CD4-positive, alpha-beta T cell treated with Interleukin-6 for 4 hours (primary cell): ENCODE measurements around the gene CSTF2T.
A peak's percentile ranks its signal among the peaks of the same experiment; 100 is the strongest.

ENCODE experiments used
- DNase-seq: peaks from one replicate; pipeline ENCODE4 v3.0.0-alpha.2; 2020; ENCODE audit warnings: mixed read lengths

Gene CSTF2T, protein sequence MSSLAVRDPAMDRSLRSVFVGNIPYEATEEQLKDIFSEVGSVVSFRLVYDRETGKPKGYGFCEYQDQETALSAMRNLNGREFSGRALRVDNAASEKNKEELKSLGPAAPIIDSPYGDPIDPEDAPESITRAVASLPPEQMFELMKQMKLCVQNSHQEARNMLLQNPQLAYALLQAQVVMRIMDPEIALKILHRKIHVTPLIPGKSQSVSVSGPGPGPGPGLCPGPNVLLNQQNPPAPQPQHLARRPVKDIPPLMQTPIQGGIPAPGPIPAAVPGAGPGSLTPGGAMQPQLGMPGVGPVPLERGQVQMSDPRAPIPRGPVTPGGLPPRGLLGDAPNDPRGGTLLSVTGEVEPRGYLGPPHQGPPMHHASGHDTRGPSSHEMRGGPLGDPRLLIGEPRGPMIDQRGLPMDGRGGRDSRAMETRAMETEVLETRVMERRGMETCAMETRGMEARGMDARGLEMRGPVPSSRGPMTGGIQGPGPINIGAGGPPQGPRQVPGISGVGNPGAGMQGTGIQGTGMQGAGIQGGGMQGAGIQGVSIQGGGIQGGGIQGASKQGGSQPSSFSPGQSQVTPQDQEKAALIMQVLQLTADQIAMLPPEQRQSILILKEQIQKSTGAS

DNA sequence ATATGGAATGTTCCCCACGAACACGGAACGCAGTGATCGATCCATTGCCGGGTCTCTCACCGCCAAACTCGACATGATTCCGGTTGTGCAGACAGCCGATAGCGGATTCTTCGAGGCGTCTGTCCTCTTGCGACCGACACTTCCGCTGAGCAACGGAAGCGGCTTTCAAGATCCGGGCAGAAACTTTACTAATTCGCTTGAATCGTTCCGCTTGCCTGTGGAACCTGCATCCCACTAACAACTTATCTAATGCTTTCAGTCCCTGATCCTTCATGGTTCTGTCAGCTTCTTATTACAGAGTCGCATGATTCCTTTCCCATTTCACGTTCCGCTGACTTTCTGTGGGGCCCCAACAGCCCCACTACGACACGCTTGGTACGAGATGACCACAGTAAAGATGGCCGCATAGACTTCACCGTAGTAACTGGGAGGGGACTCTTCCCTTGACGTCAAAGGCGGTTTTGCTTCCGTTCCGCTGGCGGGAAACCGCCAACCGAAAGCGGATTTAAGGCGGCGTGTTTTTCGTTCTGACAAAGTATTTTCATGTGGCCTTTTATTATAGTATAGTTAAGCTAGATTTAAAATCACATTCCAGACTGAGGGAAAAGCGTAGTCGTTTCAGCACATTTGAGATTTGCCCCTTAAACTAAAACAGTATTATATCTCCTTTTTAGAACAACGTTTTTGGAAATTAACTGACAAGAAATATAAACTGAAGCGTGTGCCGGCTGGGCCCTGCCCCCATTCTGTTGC lies at the start of gene CSTF2T:
CSTF2T (minus strand) TSS at position 121 of the 753 bp plus-strand sequence; CDS start at position 75, 46 bp downstream.
- peak; percentile 90 for DNase-seq

DNA sequence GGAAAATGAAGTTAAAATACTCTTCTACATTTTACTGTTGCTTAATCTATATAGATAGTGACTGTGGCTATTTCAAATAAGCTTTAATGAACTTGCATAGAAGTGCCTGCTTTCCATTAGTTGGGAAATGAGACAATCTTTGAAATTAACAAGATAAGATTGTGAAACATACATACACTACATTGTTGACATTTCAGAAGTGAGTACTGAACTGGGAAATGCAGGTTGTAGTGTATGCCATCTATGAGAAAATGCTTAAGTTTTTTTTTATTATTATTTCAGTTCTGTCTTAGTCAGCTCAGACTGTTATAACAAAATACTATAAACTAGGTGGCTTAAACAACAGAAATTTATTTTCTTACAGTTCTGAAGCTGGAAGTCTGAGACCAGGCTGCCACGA lies 49.6 kb upstream of the CSTF2T start:
- DNase-seq: no peak

DNA sequence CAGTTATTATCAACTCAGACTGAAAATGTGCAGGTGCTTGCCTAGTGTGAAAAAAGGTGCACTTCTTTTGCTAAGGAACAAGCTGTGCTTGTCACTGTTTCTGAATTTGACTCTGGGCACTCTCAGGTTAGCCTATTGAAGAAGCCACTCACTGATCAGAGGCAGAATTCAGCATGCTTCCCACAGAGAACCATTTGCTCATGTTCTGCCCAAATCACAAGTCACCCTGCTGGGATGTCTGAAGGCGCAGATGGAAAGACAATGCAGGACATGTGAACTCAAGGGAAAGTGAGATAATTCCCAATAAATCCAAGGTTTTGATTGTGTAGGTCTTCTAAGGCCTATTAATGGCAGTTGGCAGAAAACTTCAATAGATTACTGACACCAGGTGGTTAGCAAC lies 47.8 kb upstream of the CSTF2T start:
- no peak for DNase-seq

DNA sequence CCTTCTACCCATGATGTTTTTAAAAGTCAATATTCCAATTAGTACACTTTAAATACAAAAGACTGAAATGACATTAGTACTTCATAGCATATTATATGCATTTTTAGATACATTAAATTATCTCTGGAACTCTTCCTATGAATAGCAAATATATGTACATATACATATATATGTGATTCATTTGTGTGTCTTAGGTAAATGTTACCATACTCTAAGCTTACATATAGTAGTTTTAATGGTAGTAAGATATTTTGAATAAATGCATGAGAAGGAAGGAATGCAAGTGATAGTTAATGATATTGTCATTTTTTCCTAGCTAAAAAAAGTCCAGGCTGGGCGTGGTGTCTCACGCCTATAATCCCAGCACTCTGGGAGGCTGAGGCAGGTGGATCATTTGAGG lies 46.0 kb upstream of the CSTF2T start:
- no peak for DNase-seq

DNA sequence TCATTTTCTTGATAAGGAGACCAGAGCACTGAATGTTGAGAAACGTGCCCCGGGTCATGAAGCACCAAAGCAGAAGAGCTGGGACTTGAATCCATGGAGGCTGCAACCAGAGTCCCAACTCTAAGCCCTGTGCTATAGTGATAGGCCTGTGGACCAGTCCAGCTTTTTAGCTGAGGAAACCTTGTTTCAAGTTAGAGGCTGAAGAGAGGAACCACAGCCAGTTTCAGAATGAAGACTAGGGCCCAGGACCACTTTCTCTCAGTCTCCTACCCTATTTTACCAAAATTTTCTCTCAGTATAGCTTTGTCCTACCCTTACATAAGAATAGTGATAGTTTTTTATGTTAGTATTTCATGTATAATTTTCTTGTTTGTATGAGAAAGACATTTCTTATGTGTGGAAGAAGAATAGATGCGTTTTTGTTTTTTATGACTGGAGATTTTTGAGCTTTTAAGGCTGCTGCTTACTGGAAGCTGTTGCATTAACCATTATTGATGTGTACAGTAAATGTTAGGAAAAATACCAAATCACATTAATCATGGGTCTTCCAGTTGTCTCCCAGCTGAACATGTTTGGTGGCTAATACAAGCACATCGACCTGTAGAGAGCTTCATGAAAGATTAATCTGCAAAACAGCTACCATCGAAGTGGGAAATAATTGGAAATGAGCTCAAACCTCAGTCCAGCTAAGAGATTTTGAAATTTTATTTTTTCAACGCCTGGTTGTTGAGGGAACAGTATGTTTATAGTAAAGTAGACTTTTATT lies 45.0 kb upstream of the CSTF2T start:
- no peak for DNase-seq

DNA sequence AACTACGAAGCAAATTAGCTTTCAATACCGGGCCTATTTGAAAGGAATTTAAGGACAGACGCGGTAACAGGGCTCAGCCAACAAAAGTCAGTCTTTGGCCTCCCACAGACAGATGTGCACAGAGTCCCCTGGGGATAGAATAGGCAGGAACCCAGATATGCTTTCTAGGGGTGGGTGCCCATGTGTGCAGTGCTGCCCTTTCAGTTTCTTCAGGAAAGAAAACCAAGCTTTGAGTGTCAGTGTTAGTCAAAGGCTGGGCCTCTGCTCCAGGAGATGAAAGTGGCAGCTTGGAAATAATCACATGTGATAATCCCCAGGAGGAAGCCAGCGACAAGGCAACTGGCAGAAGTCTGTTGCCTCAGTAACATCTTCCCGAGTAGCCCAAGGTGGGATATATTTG lies 43.8 kb upstream of the CSTF2T start:
- DNase-seq: no peak

DNA sequence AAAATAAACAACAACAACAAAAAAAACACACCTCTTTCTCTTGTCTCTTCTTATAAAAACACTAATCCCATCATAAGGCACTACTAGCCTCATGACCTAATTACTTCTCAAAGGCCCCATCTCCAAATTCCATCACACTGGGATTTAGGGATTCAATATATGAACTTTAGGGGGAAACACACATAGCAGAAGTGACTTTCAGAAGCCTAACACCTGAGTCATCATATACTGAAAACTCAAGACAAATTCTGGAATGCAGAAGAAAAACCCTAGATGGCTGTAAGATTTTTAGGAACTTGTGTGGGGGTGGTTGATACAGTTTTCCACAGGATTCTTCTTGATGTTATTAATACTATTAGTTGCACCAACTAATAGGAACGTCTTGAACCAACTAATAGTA lies 33.7 kb upstream of the CSTF2T start:
- no peak for DNase-seq

DNA sequence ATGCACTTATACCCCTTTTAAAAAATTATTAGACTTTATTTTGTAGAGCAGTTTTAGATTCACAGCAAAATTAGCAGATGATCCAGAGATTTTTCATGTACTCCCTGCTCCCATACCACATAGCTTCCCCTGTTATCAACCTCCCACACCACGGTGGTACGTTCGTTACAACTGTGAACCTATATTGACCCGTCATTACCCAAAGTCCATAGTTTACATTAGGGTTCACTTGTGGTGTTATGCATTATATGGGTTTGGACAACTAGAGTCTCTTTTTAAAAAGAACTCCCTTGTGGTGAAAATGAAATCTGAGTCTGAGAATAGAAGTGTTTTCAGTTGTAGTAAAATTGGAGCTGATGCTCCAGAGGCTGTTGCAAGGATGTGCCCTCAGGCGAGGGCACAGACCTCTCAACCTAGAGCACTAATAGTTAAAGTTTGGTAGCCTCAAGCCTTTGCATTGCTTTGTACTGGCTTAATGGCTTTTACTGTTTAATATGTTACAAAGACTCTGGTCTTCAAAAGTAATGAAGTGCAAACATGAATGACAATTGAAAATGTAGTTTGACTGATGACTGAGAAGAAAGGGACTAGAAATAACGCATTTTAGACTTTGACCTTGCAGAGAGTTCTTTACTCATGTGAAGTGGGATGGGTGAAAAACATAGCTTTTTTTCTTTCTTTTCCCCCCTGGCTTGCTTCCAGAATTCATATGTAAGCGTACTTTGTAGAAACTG lies 30.6 kb upstream of the CSTF2T start:
- DNase-seq: no peak

DNA sequence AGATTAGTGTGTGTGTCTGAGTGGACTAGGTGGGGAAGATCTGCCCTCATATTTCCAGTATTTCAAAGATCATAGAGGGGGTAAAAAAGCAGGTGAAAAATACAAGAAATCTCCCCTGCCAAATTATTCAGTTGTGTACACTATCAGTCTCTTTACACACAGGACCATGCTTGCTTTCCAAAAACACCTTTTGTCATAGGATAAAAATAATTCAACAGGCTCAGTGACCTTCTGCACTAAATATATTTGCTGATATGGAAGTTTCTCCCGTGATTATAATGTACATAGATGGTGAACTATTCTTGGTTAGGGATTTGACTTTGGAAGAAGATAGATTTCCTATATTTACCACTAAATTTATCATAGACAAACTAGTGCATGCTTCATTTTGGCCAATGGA lies 24.6 kb upstream of the CSTF2T start:
- DNase-seq: no peak

DNA sequence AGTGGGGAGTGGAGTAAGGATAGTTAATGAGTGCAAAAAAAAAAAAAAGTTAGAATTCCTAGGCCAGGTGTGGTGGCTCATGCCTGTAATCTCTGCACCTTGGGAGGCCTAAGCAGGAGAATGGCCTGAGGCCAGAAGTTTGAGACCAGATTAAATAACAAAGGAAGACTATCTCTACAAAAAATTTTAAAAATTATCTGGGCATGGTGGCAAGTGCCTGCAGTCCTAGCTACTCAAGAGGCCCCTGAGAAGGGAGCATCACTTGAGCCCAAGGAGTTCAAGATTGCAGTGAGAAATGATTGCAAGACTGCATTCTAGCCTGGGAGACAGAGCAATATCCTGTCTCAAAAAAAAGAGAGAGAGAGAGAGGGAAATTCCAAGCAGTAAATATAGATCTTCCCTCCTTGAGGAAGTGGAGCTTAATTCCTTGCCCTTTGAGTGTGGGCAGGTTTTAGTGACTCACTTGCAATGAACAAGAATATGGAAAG lies 19.5 kb upstream of the CSTF2T start:
- DNase-seq: no peak

DNA sequence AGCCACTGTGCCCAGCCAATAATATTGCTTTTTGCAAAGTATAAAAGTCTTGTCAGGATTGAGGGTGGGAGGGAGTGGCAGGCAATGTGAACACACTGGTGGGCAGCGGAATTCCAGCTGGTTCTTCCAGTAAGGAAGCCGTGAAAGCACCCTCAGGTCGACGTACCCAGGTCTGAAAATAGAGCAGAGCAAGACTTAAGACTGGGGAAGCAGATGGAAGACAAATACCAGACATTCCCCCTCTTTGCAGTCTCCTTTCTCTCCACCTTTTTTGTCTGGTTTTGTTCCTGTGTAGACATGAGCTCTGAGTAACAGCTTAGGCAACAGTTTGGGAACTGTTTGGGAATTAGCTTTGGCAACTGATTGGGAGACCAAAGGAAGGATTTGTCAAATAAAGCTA lies 17.6 kb upstream of the CSTF2T start:
- no peak for DNase-seq

DNA sequence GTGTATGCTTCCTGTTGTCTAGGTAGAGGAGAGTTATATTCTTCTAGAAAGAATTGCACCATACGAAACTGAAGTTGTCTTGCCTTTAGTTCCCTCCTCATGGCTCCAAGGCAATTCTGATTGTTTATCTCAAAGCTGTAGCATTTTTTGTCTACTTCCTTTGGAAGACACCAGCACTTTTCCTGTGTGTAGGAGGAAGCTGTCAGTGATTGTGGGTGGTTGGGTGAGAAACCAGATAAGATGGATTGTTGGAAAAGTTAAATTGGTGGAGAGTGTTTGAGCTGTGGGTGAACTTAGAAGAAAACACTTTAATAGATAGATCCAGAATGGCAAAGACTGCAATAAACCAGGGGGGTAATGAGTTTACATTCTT lies 12.1 kb upstream of the CSTF2T start:
- DNase-seq: no peak

DNA sequence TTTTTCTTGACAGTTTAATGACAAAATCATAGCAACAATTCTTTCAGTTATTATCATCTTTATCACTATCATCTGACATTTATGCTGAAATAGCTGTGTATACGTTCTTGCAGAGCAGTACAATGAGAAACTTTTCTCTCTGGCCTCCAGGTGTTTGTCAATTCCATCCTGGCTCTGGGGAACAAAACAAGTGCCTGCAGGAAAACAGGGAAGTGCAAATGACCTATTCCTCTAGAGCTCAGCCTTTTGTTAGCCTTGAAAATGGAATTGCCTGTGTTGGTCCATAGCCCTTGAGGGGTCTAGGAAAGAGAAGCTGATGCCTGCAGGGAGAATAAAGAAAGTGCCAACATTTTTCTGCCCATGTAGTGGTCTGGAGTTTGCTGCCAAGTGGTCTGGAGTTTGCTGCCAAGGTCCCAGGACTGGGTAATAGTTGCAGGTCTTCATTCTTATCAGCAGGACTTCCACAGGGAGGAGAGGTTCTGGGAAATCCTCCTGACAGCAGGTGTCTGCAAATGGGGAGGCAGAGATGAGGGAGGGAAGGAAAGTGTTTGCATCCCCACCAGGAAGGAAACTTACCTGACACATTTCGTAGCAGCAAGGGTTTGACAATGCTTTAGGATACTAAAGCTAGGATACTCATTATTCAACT lies 10.1 kb upstream of the CSTF2T start:
- no peak for DNase-seq

DNA sequence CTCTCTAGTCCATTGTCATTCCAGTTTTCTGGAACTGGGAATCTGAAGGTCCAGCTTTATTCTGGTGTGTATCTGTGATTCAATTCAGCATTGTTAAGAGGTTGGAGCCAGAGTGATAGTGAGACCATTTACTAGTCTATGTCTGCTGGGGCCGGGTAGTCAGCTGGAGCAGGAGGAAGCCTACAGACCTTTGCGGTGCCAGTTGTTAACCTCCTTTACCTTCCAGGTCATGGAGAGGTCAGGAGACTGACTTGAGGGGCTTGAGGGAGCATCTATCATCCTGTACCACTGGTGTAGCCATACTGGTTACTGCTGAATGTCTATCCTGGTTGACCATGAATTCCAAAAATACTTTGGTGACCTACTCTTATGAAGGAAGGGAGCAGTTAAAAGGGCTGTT lies 9.2 kb upstream of the CSTF2T start:
- no peak for DNase-seq

DNA sequence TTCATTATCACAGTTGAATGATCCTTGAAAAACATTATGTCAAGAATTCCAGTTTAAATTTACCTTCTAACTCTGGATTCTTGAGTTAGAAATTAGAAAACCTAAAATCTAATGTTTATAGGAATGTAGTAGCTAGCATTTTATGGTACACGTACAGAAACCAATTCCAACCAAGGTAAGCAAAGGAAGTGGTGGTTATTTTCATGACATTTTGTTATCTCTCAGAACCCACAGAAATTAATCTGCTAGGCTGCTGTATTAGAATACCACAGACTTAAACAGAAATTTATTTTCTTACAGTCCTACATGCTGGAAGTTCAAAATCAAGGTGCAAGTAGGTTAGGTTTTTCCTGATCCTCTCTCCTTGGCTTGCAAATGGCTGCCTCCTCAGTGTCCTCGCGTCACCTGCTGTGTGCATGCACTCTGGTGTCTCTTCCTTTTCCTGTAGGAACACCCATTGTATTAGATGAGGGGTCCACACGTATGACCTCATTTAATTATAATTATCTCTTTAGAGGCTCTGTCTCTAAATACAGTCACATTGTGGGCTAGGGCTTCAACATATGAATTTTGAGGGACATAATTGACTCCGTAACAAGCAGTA lies 8.5 kb upstream of the CSTF2T start:
- peak; percentile 14 for DNase-seq

DNA sequence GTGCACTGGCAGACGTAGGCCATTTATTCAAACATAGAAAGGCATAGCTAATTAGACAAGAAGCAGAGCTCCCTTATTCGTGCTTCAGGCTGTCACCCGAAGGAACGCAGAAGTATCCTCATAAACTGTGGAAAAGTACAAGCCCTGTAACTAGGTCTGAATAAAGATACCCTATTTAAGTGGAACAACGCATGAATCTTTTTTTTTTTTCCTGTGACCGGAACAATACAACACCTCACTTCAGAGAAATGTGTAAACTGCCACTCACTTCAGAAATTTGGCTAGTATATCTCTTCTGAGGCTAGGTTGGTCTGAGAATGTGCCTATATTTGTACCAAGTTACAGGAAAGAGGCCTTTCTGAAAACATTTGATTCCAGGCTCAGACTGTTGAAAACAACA lies 8.0 kb upstream of the CSTF2T start:
- DNase-seq: no peak

DNA sequence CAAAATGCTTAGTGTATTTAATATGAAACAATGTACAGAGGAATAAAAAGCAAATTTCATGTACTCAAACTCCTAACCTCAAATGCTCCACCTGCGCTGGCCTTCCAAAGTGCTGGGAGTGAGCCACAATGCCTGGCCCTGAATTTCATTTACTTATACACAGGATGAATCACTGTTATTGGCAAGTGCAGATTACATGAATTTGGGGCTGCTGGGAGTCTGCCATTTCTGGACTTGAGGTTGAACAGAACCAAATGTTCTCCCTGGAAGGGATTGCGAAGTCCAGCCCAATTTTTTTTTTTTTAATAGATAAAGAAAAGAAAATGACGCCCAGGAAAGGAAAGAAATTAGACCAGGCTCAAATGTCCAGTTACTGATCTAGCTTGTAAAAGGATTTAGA lies 6.8 kb upstream of the CSTF2T start:
- DNase-seq: no peak

DNA sequence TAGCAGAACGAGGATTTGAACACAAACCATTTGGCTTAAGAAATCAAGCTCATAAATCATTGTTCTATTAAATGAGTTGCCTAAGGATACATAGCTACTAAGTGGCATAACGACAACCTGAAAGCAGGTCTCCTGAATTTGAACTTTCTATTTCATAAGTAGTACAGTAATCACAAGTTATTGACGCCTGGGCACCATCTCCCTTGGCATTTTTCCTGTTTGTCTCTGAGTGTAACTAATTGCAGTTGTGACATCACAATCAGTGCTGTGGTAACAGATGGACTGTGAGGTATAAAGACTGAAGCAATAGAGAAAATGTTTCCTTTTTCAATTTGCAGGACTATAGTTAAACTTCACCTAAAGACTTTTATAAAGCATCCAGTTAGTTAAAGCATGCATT lies 6.4 kb upstream of the CSTF2T start:
- no peak for DNase-seq

DNA sequence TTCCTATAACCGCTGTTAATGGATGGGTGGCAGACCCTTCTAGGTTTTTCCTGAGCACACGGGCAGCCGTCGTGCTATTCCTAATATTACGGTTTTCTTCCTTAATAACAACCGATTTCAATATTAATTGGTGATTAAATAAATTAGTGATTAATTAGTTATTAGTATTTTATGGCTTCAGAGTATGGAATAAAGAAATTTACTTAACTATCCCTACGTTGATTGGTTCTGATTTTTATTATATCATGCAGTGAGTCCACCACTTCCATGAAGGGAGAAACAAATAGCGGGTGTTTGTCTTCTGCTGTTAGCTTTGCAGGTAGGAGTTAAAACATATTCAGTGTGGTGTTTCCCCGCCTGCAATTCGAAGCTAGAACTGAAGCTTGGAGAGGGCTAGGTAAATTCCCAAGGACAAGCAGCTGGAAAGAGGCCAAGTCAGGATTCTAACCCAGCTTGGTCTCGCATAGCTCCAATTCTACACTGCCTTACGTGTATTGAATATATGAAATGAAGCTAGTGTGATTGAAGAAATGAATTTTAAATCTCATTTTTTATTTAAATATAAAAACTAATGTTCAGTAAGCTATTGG lies 928 bp upstream of the CSTF2T start:
- no peak for DNase-seq

DNA sequence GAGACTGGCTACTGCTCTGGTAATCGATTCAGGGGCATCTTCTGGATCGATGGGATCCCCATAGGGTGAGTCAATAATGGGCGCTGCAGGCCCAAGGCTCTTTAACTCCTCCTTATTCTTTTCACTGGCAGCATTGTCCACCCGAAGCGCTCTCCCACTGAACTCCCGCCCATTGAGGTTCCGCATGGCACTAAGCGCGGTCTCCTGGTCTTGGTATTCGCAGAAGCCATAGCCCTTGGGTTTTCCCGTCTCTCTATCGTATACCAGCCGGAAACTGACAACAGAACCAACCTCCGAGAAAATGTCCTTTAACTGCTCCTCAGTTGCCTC lies 285 bp downstream of the CSTF2T start:
- DNase-seq: no peak

DNA sequence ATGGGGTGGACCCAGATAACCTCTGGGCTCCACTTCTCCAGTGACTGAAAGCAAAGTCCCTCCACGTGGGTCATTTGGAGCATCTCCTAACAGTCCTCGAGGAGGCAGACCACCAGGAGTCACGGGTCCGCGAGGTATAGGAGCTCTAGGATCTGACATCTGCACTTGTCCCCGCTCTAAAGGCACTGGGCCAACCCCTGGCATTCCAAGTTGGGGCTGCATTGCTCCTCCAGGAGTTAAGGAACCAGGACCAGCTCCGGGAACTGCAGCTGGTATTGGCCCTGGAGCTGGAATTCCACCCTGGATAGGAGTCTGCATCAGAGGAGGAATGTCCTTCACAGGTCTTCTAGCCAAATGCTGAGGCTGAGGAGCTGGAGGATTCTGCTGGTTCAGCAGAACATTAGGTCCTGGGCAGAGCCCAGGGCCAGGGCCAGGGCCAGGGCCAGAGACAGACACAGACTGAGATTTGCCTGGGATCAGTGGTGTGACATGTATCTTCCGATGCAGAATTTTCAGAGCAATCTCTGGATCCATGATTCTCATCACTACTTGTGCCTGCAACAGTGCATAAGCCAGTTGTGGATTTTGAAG lies 827 bp downstream of the CSTF2T start:
- DNase-seq: no peak
